SIG-M5 treated with dmso at 0.1 percent for 504 hours (cell line): ENCODE results near the gene MPP1.

ENCODE experiments used
- DNase-seq: peaks from one replicate; lab custom pipeline; 2025; ENCODE audit not compliant: unreplicated experiment; lab: John Stamatoyannopoulos, UW

The MPP1 gene

DNA sequence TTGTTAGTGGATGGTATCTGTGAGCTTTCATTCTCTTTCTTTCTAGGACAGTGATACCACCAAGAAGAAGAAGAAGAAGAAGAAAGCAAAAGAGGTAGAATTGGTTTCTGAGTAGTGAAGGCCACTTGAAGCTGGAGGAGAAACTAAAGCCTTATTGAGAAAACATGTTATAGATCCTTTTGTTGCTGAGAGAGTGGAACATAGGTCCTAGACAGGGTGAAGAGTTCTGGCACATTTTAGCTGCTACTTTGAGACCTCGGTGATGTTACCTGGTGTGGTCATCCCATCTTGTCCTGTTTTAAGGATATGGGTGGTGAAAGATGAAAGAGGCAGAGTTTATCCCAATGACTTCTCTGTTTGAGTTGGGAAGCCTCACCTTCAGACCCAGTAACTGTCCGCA lies 28.5 kb downstream of the MPP1 start:
- no peak for DNase-seq

- peak; percentile 14 for DNase-seq
Observed at GRCh38 chrX:154775419-154776349, 29.6 kb downstream of the MPP1 start.

- DNase-seq: no peak
Observed at GRCh38 chrX:154774622-154775021, 30.7 kb downstream of the MPP1 start.

GRCh38 chrX:154762537-154763296 lies 42.6 kb downstream of the MPP1 start, which contains the start of gene DKC1:
DKC1 (plus strand) TSS chrX:154762864; CDS start chrX:154762966, 102 bp downstream.
- peak; percentile 91 for DNase-seq

DNA sequence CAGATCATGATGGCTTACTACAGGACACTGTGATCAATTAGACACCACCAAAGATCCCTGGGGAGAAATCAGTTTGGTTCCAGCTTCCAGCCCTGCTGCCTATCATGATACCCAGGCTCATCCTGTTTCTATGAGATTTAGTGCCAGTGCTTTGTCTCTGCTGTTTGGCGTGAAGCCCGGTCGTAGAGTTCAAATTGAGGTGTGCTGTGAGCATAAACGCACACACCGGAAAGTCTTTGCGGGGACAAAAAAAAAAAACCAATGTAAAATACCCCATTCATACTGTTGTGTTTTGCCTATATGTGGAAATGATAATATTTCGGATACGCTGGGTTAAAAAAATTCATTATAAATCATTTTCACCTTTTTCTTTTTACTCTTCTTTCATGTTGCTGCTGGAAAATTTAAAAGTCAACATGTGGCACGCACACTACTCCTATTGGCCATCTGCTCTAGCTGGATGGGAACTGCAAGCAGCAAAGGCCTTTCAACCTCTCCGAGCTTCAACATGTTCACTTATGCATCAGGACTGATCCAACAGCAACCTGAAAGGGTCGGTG lies 43.2 kb downstream of the MPP1 start:
- no peak for DNase-seq

DNA sequence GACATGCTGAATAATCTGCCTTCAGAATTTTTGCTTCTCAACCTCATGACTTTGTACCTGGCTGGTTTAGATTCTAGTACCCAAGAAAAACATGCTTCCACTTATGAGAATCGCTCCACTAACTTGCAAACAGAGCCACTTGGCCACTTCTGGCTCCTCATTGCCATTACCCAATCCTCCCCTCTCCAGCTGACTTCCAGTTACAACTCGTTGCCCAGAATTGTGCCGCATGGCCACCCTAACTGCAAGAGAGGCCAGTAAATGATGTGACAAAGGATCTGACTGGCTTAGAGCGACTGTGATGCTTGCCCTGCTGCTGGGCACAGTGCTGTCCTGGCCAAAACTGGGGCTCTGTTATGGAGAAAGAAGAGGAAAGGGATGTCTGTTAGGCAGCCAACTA lies 46.6 kb downstream of the MPP1 start:
- no peak for DNase-seq

- DNase-seq: no peak
Observed at GRCh38 chrX:154751669-154752271, 53.5 kb downstream of the MPP1 start.

GRCh38 chrX:154751203-154751668 lies 54.0 kb downstream of the MPP1 start:
- DNase-seq: peak; percentile 41

DNA sequence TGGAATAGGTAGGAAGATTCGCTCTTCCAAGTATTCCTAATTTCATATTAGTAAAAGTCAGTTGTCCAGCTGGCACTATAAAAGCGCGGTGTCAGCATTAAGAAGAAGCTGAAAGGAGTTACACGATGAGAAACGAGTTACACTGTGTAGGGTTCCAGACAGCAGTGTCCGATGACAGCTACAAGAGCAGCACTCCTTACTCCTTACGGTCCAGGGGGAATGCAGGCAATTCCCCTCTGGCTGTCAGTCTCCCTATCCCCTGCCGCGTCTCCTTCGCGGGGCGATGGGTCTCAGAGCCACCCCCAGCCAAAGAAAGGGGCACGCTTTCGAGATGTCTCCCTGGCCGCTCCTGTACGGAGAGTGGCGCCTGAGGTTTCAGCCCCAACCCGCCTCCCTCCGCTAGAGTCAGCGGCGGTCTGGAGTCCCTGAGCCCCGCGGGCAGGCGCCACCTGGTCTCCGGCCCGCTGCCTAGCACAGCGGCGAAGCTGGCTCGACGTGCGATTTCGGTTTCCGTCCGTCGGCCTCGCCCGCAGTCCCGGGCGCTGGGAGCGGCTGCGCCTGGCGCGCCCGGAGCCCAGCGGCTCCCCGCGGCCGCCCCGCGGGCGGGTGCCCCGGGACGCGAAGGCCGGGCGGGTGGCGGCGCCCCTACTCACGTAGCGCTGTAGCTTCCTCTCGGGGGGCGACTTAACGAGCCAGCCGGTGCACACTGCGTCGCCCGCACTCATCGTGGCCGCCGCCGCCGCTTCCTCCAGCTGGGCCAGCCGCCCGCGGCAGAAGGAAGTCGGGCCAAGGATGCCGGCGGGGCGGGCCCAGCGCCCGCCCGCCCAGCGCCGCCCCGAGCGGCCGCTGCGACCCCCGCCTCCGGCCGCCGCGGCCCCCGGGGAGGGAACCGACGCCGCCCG lies 54.7 kb downstream of the MPP1 start, which contains the start of gene GAB3:
GAB3 (minus strand) TSS at position 777 of the 902 bp plus-strand sequence; CDS start at position 725, 52 bp downstream.
- DNase-seq: no peak

GRCh38 chrX:154749856-154750255 lies 55.4 kb downstream of the MPP1 start:
- DNase-seq: no peak

DNA sequence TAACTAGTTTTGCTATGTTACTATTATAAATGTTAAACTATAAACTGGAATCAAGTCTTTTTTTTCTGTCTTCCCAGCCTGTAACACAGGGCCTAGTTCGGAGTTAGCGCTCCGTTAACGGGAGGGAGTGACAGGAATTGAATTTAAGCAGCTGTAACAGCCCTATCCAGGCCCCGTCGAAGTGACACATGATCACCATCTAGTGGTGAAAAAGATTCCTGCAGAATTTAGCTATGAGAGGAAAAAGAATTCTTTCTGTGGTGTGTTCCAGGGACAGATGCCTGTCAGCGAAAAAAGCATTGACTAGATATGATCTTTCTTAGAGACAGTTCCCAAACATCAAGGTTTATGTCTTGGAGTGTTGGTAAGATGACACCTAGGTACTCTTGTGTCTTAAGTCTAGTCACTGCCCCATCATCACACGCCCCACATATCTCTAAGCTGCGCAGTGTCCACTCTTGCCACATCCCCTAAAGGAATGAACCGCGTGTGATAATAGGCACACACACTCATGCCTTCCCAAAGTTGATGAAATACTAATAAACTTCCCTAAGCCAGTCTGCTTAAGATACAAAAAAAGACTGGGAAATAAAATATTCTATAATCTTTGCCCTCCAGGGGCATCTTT lies 56.5 kb downstream of the MPP1 start:
- DNase-seq: peak; percentile 68

DNA sequence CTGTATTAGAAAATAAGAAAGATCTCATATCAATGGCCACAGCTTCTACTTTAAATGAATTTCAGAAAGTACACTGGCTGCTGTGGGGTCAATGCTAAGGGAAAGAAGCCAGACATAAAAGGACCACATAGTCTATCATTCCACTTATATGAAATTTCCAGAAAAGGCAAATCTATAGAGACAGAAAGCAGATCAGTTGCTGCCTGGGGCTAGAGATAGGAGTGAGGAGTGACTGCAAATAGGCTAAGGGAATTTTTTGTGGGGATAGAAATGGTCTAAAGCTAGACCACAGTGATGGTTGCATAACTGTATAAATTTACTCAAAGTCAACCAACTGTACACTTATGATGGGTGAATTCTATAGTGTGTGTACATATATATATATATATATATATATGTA lies 62.7 kb downstream of the MPP1 start:
- DNase-seq: no peak

- DNase-seq: no peak
Observed at GRCh38 chrX:154739952-154740465, 65.3 kb downstream of the MPP1 start.

DNA sequence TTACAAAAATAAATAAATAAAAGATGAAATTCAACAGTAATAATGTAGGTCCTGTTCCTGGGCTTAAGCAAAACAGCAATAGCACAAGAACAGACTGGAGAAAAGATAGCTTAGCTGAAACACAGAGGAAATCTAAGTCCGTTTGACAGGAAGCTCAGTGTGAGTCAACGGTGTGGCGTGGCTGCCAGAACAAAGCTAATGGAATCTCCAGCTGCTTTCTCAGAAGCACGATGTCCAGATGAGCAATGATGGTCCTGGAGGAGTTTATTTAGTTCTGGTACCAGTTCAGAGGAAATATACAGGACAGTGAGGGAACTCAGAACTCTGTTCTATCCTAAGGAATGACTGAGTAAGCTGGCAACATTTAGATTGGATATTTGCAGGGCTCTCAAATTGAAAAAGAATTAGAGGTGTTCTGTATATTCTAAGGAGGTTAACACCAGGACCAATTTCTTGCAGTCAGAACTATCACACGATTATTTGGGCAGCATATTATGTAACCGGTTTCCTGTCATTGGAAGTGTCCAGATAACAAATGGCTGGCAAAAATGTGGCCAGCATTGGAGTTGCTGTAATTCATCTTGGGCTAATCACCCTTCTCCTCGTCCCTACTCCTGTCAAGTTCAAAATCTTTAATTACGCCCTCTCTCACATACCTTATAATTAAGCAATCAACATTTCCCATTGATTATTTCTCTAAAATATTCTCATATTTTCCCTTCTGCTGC lies 67.1 kb downstream of the MPP1 start:
- DNase-seq: peak; percentile 29

DNA sequence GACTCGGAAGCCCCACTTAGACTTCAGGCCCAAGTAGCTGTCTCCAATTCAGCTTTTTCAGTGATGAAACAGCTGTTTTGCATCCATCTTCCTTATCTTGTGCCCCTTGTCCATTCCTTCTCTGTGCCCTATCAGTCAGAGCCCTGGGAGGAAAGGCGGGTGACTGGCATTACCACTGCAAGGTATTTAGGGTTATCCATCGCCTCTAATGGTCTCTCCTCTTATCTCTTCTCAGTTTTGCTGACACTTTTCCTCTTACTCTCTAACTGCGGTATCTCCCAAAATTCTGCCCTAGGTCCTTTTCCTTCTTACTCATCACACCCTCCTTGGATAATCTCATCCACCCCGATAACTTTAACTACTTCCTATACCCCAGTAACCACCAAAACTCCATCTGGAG lies 68.1 kb downstream of the MPP1 start:
- DNase-seq: no peak

- DNase-seq: no peak
Observed at GRCh38 chrX:154735695-154736393, 69.4 kb downstream of the MPP1 start.

DNA sequence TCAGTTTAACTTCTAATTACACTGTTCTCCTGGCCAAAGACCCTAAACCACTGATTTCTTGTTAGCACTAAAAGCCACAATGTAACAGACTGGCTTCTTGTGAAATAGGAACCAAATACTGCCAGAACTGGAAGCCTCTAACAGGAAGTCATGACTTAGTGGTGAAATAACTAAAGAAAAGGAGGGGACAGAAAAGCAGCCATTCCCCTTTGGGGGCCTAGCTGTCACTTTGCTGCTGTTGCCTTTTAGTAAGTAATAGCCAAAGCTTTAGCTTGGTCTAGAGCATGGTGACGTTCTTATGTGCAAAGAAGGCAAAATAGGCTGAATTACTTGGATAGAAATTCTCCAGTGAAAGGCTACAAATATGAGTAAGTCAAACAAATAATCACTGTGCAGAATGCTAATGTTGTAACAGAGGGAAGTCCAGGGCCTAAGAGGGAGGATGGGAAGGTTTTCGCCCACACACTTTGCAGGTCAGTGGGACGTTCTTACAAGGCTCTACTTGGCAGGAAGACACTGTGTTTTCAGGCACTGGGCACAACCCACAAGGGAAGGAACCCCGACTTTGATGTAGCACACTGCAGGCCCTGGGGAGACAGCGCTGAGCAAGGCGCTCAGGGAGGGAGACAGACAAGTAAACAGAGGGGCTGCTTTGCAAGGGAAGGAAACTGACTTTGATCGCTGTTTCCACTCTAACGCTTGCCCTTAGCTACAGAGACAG lies 71.1 kb downstream of the MPP1 start:
- peak; percentile 84 for DNase-seq
